ENCODE results near the gene GPS1. TPM values are rescaled to one million over a fixed set of nuclear protein-coding genes. Genes with fewer than 3 reads are reported as not detected.

The GPS1 gene
- polyA plus RNA-seq, 1 of the 3 experiments (the other 2 are of a cell fraction) = 264 TPM

DNA sequence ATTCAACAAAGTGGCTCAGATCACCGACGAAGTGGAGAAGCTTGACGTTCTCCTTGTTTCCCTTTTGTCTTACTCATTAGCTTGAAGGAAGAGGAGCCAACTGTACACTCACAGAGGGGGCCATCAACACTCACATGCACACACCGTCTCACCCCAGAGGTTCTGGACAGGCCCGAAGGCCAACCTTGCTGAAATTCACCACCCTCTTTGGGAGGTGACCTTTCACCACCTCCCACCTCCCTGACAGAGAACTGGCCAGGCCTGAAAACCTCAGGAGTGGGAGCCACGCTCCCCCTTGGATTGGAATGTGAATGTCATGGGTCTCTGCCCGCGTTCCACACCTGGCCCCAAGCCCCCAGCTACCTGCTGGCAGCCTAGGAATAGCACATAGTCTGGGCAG, 16.2 kb upstream of the GPS1 start:
- Histone ChIP-seq H3K79me2 (ENCODE audit: insufficient read depth) (no peaks in the 10 kb centered on the region), H4K20me1 (ENCODE audit: insufficient read depth) (no peaks in the 10 kb centered on the region), H3K36me3 (replicated peaks in 1 of 2; ENCODE audit: control insufficient read depth in 1 of 2, insufficient read depth in 2 of 2, low read length in 1 of 2) (peaks cover 5 to 8% of the 10 kb centered on the region in 2 experiments), H3K4me1 (ENCODE audit: control insufficient read depth in 1 of 2, insufficient read depth in 2 of 2, low read depth in 1 of 2, low read length in 1 of 2) (peaks cover 7 to 30% of the 10 kb centered on the region in 2 experiments), H3K9me2 (no peaks in the 10 kb centered on the region), H3F3A (replicated peaks; ENCODE audit: insufficient read depth) (peaks cover 19% of the 10 kb centered on the region), H3K9ac (no peak overlapping the region), H3K4me3 (ENCODE audit: low read depth in 2 of 2, low read length in 1 of 2) (no peak overlapping the region), H3K4me2 (no peak overlapping the region), H3K27ac (ENCODE audit: low read depth in 2 of 2, low read length in 1 of 2) (no peak overlapping the region), H2AFZ (ENCODE audit: low read depth) (no peak overlapping the region), H3K9me3 (no peaks in the 10 kb centered on the region), H3K27me3 (ENCODE audit: insufficient read depth) (no peaks in the 10 kb centered on the region)
- ChIA-PET CTCF (interaction anchor here (1.3 to 35.7 kb wide), 9 partner anchors 12 to 200 kb away, joined by 3 to 1216 read pairs (median 27); partner anchors contain the start of genes CENPX, DUS1L, GPS1 and LRRC45), POLR2A (interaction anchor here (1.7 kb wide), 1 partner anchor 12 kb away, joined by 4 read pairs; the partner anchor contains the start of genes CENPX and LRRC45)
- 94% methylated on average over 8 of the region's 8 CpGs for WGBS (ENCODE audit: low lambda C conversion rate)
- no peak for TF ChIP-seq FOSL2 (IDR thresholded peaks at IDR 0.05; ENCODE audit: borderline replicate concordance, low read depth)
- TF ChIP-seq, protein P1, sequence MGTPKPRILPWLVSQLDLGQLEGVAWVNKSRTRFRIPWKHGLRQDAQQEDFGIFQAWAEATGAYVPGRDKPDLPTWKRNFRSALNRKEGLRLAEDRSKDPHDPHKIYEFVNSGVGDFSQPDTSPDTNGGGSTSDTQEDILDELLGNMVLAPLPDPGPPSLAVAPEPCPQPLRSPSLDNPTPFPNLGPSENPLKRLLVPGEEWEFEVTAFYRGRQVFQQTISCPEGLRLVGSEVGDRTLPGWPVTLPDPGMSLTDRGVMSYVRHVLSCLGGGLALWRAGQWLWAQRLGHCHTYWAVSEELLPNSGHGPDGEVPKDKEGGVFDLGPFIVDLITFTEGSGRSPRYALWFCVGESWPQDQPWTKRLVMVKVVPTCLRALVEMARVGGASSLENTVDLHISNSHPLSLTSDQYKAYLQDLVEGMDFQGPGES (IDR thresholded peaks at IDR 0.05; ENCODE audit: low read depth, low read length) = no peak
- TF ChIP-seq TAF1 (IDR thresholded peaks at IDR 0.05; ENCODE audit: borderline replicate concordance, low read depth, low read length) = no peak
- TF ChIP-seq, protein P2, sequence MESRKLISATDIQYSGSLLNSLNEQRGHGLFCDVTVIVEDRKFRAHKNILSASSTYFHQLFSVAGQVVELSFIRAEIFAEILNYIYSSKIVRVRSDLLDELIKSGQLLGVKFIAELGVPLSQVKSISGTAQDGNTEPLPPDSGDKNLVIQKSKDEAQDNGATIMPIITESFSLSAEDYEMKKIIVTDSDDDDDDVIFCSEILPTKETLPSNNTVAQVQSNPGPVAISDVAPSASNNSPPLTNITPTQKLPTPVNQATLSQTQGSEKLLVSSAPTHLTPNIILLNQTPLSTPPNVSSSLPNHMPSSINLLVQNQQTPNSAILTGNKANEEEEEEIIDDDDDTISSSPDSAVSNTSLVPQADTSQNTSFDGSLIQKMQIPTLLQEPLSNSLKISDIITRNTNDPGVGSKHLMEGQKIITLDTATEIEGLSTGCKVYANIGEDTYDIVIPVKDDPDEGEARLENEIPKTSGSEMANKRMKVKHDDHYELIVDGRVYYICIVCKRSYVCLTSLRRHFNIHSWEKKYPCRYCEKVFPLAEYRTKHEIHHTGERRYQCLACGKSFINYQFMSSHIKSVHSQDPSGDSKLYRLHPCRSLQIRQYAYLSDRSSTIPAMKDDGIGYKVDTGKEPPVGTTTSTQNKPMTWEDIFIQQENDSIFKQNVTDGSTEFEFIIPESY (IDR thresholded peaks at IDR 0.05; ENCODE audit: borderline replicate concordance, low read depth) = no peak
- no peak for TF ChIP-seq RCOR1 (IDR thresholded peaks at IDR 0.05; ENCODE audit: low read length)
- no peak for TF ChIP-seq SIN3A (IDR thresholded peaks at IDR 0.05; ENCODE audit: borderline replicate concordance, low read depth, low read length)
- no peak for TF ChIP-seq GATA2 (CRISPR knock-in tag; IDR thresholded peaks at IDR 0.05)
- no peak for TF ChIP-seq GABPA (IDR thresholded peaks at IDR 0.05; ENCODE audit: low read depth)
- no peak for TF ChIP-seq YY1 (IDR thresholded peaks at IDR 0.05; ENCODE audit: low read depth)
- no peak for TF ChIP-seq RXRA (IDR thresholded peaks at IDR 0.05; ENCODE audit: borderline replicate concordance, low read depth)
- TF ChIP-seq EP300 (IDR thresholded peaks at IDR 0.05; ENCODE audit: borderline replicate concordance in 1 of 2, low read depth in 1 of 2, low read length in 1 of 2) = no peak
- TF ChIP-seq, protein P3, sequence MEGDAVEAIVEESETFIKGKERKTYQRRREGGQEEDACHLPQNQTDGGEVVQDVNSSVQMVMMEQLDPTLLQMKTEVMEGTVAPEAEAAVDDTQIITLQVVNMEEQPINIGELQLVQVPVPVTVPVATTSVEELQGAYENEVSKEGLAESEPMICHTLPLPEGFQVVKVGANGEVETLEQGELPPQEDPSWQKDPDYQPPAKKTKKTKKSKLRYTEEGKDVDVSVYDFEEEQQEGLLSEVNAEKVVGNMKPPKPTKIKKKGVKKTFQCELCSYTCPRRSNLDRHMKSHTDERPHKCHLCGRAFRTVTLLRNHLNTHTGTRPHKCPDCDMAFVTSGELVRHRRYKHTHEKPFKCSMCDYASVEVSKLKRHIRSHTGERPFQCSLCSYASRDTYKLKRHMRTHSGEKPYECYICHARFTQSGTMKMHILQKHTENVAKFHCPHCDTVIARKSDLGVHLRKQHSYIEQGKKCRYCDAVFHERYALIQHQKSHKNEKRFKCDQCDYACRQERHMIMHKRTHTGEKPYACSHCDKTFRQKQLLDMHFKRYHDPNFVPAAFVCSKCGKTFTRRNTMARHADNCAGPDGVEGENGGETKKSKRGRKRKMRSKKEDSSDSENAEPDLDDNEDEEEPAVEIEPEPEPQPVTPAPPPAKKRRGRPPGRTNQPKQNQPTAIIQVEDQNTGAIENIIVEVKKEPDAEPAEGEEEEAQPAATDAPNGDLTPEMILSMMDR (IDR thresholded peaks at IDR 0.05) = no peak
- TF ChIP-seq FOXM1 (IDR thresholded peaks at IDR 0.05; ENCODE audit: low read depth) = no peak
- TF ChIP-seq FOXJ3 (CRISPR knock-in tag; IDR thresholded peaks at IDR 0.05) = no peak
- TF ChIP-seq, protein P4, sequence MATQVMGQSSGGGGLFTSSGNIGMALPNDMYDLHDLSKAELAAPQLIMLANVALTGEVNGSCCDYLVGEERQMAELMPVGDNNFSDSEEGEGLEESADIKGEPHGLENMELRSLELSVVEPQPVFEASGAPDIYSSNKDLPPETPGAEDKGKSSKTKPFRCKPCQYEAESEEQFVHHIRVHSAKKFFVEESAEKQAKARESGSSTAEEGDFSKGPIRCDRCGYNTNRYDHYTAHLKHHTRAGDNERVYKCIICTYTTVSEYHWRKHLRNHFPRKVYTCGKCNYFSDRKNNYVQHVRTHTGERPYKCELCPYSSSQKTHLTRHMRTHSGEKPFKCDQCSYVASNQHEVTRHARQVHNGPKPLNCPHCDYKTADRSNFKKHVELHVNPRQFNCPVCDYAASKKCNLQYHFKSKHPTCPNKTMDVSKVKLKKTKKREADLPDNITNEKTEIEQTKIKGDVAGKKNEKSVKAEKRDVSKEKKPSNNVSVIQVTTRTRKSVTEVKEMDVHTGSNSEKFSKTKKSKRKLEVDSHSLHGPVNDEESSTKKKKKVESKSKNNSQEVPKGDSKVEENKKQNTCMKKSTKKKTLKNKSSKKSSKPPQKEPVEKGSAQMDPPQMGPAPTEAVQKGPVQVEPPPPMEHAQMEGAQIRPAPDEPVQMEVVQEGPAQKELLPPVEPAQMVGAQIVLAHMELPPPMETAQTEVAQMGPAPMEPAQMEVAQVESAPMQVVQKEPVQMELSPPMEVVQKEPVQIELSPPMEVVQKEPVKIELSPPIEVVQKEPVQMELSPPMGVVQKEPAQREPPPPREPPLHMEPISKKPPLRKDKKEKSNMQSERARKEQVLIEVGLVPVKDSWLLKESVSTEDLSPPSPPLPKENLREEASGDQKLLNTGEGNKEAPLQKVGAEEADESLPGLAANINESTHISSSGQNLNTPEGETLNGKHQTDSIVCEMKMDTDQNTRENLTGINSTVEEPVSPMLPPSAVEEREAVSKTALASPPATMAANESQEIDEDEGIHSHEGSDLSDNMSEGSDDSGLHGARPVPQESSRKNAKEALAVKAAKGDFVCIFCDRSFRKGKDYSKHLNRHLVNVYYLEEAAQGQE (IDR thresholded peaks at IDR 0.05; ENCODE audit: low read depth, low read length) = no peak
- TF ChIP-seq POLR2AphosphoS5 (IDR thresholded peaks at IDR 0.05; ENCODE audit: low read depth, low read length) = no peak
- TF ChIP-seq ELF1 (IDR thresholded peaks at IDR 0.05) = no peak
- TF ChIP-seq CHD2 (IDR thresholded peaks at IDR 0.05; ENCODE audit: low read length, partially characterized antibody) = no peak
- DNase-seq = no peak

All from SK-N-SH (cell line).